Fibroblast of skin of left biceps (primary cell): Measurements from ENCODE around the gene PCDHA9.
"Not testable (repeated sequence)": the region's sequence is repeated elsewhere in the genome, so short reads cannot be mapped to it uniquely, and the experiment has no call there.

Experiments
- DNase-seq, 2 experiments: peaks; one replicate each; pipeline ENCODE4 v3.0.0-alpha.2; 2013; ENCODE audit warnings: low read depth in 2 of 2

Gene PCDHA9, protein sequence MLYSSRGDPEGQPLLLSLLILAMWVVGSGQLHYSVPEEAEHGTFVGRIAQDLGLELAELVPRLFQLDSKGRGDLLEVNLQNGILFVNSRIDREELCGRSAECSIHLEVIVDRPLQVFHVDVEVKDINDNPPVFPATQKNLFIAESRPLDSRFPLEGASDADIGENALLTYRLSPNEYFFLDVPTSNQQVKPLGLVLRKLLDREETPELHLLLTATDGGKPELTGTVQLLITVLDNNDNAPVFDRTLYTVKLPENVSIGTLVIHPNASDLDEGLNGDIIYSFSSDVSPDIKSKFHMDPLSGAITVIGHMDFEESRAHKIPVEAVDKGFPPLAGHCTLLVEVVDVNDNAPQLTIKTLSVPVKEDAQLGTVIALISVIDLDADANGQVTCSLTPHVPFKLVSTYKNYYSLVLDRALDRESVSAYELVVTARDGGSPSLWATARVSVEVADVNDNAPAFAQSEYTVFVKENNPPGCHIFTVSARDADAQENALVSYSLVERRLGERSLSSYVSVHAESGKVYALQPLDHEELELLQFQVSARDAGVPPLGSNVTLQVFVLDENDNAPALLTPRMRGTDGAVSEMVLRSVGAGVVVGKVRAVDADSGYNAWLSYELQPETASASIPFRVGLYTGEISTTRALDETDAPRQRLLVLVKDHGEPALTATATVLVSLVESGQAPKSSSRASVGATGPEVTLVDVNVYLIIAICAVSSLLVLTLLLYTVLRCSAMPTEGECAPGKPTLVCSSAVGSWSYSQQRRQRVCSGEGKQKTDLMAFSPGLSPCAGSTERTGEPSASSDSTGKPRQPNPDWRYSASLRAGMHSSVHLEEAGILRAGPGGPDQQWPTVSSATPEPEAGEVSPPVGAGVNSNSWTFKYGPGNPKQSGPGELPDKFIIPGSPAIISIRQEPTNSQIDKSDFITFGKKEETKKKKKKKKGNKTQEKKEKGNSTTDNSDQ

GRCh38 chr5:140848139-140849102, at the start of gene PCDHA9:
PCDHA9 (plus strand) TSS chr5:140848382; CDS start chr5:140848496, 114 bp downstream.
- not testable (repeated sequence) for DNase-seq

DNA sequence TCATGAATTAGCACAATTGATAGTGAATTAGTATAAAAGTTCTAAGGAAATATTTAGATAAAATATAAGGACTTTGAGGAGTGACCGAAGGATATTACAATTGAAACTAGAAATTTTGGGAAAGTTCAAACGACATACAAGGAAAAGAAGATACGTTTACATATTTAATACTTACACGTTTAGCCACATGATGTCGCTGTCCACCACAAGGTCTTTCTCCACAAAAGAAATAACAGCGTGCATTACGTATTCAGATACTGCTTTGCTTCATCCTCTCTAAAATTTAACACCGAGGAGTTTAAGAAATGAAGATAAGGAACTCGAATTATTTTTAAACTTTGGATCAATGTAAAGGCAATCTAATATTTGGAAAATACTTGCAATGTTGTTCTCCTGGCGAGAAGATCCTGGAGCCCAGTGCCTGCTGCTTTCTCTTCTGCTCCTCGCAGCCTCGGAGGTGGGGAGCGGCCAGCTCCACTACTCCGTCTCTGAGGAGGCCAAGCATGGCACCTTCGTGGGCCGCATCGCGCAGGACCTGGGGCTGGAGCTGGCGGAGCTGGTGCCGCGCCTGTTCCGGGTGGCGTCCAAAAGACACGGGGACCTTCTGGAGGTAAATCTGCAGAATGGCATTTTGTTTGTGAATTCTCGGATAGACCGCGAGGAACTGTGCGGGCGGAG, 47.2 kb upstream of the PCDHA9 start, which contains the start of gene PCDHA3:
Gene PCDHA3 (plus strand): TSS at position 242 of the 678 bp plus-strand sequence.
- DNase-seq = no peak

DNA sequence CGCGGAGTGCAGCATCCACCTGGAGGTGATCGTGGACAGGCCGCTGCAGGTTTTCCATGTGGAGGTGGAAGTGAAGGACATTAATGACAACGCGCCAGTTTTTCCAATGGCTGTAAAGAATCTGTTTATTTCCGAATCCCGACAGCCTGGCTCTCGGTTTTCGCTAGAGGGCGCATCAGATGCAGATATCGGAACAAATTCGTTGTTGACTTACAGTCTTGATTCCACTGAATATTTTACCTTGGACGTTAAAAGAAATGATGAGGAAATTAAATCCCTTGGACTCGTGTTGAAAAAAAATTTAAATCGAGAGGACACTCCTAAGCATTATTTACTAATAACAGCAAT, 46.7 kb upstream of the PCDHA9 start:
- no peak for DNase-seq

DNA sequence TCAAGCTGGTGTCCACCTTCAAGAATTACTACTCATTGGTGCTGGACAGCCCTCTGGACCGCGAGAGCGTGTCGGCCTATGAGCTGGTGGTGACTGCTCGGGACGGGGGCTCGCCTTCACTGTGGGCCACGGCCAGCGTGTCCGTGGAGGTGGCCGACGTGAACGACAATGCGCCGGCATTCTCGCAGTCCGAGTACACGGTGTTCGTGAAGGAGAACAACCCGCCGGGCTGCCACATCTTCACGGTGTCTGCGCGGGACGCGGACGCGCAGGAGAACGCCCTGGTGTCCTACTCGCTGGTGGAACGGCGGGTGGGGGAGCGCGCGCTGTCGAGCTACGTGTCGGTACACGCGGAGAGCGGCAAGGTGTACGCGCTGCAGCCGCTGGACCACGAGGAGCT, 45.8 kb upstream of the PCDHA9 start:
- DNase-seq = not testable (repeated sequence)

GRCh38 chr5:140802781-140803271, 45.4 kb upstream of the PCDHA9 start:
- DNase-seq = no peak

GRCh38 chr5:140806834-140807775, 41.1 kb upstream of the PCDHA9 start, which contains the start of gene PCDHA4:
PCDHA4 (plus strand) TSS chr5:140807068.
- no peak for DNase-seq

DNA sequence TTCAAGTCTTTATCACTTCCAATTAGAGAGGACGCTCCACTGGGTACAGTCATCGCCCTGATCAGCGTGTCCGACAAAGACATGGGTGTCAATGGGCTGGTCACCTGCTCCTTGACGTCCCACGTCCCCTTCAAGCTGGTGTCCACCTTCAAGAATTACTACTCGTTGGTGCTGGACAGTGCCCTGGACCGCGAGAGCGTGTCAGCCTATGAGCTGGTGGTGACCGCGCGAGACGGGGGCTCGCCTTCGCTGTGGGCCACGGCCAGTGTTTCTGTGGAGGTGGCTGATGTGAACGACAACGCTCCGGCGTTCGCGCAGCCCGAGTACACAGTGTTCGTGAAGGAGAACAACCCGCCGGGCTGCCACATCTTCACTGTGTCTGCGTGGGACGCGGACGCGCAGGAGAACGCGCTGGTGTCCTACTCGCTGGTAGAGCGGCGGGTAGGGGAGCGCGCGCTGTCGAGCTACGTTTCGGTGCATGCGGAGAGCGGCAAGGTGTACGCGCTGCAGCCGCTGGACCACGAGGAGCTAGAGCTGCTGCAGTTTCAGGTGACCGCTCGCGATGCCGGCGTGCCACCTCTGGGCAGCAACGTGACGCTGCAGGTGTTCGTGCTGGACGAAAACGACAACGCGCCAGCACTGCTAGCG, 39.8 kb upstream of the PCDHA9 start:
- DNase-seq = not testable (repeated sequence)

DNA sequence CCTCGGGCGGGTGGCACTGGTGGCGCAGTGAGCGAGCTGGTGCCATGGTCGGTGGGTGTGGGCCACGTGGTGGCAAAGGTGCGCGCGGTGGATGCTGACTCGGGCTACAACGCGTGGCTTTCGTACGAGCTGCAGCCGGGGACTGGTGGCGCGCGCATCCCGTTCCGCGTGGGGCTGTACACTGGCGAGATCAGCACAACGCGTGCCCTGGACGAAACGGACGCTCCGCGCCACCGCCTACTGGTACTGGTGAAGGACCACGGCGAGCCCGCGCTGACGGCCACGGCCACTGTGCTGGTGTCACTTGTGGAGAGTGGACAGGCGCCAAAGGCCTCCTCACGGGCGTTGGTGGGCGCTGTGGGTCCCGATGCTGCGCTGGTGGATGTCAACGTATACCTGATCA, 39.3 kb upstream of the PCDHA9 start:
- DNase-seq = no peak

DNA sequence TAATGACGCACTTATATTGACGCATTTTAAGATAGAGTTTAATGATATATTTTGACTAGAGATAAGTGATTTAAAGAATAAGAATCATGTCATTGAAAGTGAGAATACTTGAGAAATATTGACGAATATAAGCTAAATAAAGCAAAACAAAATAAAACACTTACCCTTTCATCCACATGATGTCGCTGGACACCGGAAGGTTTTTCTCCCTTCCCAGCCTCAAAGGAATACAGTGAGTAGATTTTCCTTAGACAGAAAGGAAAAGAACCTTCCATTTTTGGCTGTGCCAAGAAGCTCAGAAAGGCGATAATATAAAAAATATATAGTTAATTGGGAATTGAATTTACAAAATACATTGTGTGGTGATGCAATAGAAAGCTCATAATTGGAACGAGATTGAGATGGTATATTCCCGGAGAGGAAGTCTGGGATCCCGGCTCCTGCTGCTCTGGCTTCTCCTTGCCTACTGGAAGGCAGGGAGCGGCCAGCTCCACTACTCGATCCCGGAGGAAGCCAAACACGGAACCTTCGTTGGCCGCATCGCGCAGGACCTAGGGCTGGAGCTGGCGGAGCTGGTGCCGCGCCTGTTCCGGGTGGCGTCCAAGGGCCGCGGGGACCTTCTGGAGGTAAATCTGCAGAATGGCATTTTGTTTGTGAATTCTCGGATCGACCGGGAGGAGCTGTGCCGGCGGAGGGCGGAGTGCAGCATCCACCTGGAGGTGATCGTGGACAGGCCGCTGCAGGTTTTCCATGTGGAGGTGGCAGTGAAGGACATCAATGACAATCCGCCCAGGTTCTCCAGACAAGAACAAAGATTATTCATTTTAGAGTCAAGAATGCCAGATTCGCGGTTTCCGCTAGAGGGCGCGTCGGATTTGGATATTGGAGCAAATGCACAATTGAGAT, 26.6 kb upstream of the PCDHA9 start, which contains the start of gene PCDHA5:
Gene PCDHA5 (plus strand): TSS at position 239 of the 906 bp plus-strand sequence.
- no peak for DNase-seq

DNA sequence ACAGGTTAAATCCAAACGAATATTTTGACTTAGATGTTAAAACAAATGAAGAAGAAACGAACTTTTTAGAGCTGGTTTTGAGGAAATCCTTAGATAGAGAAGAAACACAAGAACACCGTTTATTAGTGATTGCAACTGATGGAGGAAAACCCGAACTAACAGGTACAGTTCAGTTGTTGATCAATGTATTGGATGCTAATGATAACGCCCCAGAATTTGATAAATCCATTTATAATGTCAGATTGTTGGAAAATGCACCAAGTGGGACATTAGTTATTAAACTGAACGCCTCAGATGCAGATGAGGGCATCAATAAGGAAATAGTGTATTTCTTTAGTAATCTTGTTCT, 25.9 kb upstream of the PCDHA9 start:
- DNase-seq = no peak

DNA sequence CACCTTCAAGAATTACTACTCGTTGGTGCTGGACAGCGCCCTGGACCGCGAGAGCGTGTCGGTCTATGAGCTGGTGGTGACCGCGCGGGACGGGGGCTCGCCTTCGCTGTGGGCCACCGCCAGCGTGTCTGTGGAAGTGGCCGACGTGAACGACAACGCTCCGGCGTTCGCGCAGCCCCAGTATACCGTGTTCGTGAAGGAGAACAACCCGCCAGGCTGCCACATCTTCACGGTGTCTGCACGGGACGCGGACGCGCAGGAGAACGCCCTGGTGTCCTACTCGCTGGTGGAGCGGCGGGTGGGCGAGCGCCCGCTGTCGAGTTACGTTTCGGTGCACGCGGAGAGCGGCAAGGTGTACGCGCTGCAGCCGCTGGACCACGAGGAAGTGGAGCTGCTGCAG, 25.2 kb upstream of the PCDHA9 start:
- not testable (repeated sequence) for DNase-seq

DNA sequence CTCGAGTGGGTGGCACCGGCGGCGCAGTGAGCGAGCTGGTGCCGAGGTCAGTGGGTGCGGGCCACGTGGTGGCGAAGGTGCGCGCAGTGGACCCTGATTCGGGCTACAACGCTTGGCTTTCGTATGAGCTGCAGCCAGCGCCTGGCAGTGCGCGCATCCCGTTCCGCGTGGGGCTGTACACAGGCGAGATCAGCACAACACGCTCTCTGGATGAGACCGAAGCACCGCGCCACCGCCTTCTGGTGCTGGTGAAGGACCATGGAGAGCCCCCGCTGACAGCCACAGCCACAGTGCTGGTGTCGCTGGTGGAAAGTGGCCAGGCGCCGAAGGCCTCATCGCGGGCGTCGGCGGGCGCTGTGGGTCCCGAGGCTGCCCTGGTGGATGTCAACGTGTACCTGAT, 24.7 kb upstream of the PCDHA9 start:
- DNase-seq = no peak

- no peak for DNase-seq
Measured at GRCh38 chr5:140827704-140828361, 20.3 kb upstream of the PCDHA9 start, which contains the start of gene PCDHA6. PCDHA6 (plus strand) TSS chr5:140827960; CDS start chr5:140828092, 132 bp downstream.

DNA sequence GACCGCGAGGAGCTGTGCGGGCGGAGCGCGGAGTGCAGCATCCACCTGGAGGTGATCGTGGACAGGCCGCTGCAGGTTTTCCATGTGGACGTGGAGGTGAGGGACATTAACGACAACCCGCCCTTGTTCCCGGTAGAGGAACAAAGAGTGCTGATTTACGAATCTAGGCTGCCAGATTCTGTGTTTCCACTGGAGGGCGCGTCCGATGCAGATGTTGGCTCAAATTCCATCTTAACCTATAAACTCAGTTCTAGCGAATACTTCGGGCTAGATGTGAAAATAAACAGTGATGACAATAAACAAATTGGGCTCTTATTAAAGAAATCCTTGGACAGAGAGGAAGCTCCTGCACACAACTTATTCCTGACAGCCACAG, 19.8 kb upstream of the PCDHA9 start:
- no peak for DNase-seq

DNA sequence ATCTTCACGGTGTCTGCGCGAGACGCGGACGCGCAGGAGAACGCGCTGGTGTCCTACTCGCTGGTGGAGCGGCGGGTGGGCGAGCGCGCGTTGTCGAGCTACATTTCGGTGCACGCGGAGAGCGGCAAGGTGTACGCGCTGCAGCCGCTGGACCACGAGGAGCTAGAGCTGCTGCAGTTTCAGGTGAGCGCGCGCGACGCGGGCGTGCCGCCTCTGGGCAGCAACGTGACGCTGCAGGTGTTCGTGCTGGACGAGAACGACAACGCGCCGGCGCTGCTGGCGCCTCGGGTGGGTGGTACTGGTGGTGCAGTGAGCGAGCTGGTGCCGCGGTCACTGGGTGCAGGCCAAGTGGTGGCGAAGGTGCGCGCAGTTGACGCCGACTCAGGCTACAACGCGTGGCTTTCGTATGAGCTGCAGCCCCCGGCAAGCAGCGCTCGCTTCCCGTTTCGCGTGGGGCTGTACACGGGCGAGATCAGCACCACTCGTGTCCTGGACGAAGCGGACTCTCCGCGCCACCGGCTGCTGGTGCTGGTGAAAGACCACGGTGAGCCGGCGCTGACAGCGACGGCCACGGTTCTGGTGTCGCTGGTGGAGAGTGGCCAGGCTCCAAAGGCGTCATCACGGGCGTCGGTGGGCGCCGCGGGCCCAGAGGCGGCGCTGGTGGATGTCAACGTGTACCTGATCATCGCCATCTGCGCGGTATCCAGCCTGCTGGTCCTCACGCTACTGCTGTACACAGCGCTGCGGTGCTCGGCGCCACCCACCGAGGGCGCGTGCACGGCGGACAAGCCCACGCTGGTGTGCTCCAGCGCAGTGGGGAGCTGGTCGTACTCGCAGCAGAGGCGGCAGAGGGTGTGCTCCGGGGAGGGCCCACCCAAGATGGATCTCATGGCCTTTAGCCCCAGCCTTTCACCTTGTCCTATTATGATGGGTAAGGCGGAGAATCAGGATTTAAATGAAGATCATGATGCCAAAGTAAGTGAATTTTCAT, 18.4 kb upstream of the PCDHA9 start:
- DNase-seq = not testable (repeated sequence)

DNA sequence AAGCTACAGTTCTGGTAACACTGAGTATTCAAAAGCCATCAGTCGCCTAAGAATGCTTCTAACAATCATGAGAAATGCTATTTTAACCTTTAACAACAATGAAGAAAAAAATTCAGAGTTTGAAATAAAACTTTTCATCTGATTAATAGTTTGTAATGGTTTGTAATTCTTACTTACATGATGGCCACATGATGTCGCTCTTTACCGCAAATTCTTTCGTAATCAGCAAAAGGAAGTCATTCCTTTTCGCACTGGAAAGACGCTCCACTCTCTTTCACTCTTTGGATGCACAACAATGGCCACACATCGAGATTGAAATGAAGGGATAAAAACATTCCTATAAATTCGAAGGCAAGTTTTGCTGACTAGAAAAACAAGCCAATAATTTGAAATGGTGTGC, 14.2 kb upstream of the PCDHA9 start, which contains the start of gene PCDHA7:
Gene PCDHA7 (plus strand): TSS at position 277 of the 400 bp plus-strand sequence. CDS start 115 bp downstream, at position 392.
- DNase-seq = peak in 1 of 2 experiments; percentile 4
